ENCODE results near the gene BCLAF1. TPM values are rescaled to one million over a fixed set of nuclear protein-coding genes. Genes with fewer than 3 reads are reported as not detected.

BCLAF1 gene
- total RNA-seq, 4 donors from 2014 or later = 85.0 to 177 (median 104) TPM

DNA sequence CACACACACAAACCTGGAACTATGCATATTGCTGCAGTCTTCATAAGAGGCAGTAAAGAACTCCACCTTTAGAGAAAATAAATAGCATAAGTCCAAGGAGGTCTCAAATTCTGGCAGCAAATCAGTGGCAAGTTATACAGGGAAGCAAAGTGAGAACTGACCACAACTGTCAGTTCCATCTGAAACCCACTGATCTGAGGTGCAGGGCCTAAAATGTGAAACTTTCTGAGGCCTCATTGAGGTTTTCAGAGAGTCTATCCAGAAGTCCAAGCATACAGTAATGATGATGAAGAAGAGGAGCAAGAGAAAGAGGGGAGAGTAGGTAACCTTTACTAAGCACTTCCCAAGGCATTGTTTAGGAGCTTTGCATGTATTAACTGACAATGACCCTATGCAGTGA, 75.8 kb downstream of the BCLAF1 start:
- intact Hi-C loops (cut with DNase I; ENCODE audit: low total_unique reads) = no loop called here
- TF ChIP-seq CTCF (IDR thresholded peaks at IDR 0.05) (no peak), POLR2A (IDR thresholded peaks at IDR 0.05) (no peak)
- H3K4me3 ChIP-seq (ENCODE audit: low read depth, poor library complexity, severe bottlenecking) = no peak overlapping the region
- no peak for DNase-seq (ENCODE audit: low spot score in 2 of 2)

- 70 to 77% methylated on average over 5 of the region's 5 CpGs for whole genome bisulfite sequencing, 2 donors
Observed at GRCh38 chr6:136213012-136213539, 76.6 kb downstream of the BCLAF1 start.

DNA sequence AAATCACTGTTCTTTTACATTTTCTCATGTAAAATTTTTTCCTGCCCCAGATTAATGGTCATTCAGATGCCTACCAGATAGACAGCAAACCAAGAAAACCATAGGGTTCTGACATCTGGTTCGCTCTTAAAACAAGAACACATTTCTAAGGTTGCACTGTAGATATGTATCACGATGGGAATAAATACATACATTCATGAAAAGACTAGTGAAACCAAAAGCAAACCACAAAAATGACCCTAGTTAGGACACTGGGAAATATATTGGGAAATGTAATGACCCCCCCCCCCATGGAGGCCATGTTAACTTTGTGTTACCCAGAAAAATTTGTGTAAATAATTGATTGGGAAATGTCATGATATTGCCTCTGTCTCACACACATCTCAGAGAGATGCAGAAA, 77.0 kb downstream of the BCLAF1 start:
- DNase-seq (ENCODE audit: low spot score in 2 of 2) = no peak
- intact Hi-C loops (cut with DNase I; ENCODE audit: low total_unique reads) = no loop called here
- TF ChIP-seq POLR2A (IDR thresholded peaks at IDR 0.05) (no peak), CTCF (IDR thresholded peaks at IDR 0.05) (no peak)
- no peak overlapping the region for H3K4me3 ChIP-seq (ENCODE audit: low read depth, poor library complexity, severe bottlenecking)
- WGBS, 2 donors = 90 to 96% methylated on average over 2 of the region's 2 CpGs

More at GRCh38 chr6:136213012-136213539, 76.6 kb downstream of the BCLAF1 start:
- H3K4me3 ChIP-seq (ENCODE audit: low read depth, poor library complexity, severe bottlenecking) = no peak overlapping the region
- intact Hi-C loops (cut with DNase I; ENCODE audit: low total_unique reads) = no loop called here
- no peak for TF ChIP-seq CTCF (IDR thresholded peaks at IDR 0.05)
- no peak for TF ChIP-seq POLR2A (IDR thresholded peaks at IDR 0.05)
- DNase-seq (ENCODE audit: low spot score in 2 of 2) = no peak

DNA sequence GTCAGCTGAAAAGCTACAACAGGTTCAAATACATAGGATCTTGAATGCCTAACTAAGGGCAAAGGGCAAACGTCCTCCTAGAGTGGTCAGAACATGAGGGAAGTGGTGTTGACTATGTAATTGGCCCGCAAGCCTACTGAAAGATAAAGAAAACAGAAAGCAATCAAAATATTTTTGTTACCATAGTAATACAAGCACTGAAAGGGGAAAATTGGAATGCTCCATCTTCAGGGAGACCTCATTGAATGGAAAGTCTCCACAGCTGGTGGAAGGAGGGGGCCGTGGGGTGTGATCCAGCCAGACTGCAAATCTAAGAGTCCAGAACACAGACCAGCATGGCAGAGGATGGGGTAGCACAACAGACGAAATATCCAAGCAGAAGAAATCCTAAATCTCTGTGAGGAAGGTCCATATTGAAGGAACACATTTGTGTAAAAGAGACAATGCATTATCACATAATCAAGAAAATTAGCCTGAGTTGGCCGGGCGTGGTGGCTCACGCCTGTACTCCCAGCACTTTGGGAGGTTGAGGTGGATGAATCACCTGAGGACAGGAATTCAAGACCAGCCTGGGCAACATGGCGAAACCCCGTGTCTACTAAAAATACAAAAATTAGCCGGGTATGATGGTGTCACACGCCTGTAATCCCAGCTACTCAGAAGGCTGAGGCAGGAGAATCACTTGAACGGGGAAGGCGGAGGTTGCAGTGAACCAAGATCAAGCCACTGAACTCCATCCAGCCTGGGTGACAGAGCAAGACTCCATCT, 79.1 kb downstream of the BCLAF1 start:
- TF ChIP-seq POLR2A (IDR thresholded peaks at IDR 0.05) = no peak
- no peak for TF ChIP-seq CTCF (IDR thresholded peaks at IDR 0.05)
- intact Hi-C loops (cut with DNase I; ENCODE audit: low total_unique reads) = no loop called here
- H3K4me3 ChIP-seq (ENCODE audit: low read depth, poor library complexity, severe bottlenecking) = no peak overlapping the region
- no peak for DNase-seq (ENCODE audit: low spot score in 2 of 2)
- 83 to 85% methylated on average over 13 of the region's 13 CpGs for WGBS, 2 donors

DNA sequence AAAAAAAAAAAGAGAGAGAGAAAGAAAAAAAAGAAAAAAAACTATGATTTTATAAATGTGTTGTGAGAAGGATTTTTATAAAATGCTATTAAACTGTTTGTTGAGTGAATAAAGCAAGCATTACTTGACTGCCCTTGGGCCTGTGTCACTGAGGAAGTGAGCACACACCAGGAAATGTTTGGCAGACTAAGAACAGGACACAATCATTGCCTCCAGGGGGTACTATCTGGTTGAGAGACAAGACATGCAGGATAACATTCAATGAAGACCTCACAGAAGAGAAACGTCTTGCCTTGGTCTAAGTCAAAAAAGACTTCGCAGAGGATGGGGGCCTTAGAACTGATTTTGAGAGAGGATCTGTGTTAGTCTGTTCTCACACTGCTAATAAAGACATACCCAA, 80.2 kb downstream of the BCLAF1 start:
- H3K4me3 ChIP-seq (ENCODE audit: low read depth, poor library complexity, severe bottlenecking) = no peak overlapping the region
- DNase-seq (ENCODE audit: low spot score in 2 of 2) = no peak
- intact Hi-C loops (cut with DNase I; ENCODE audit: low total_unique reads) = no loop called here
- 91 to 93% methylated on average over 2 of the region's 2 CpGs for WGBS, 2 donors
- TF ChIP-seq CTCF (IDR thresholded peaks at IDR 0.05) = no peak
- no peak for TF ChIP-seq POLR2A (IDR thresholded peaks at IDR 0.05)
